Endodermal cell (in vitro differentiated cells): ENCODE results near the gene JUNB. TPM values are rescaled to one million over a fixed set of nuclear protein-coding genes. Genes with fewer than 3 reads are reported as not detected.
A peak's percentile ranks its signal among the peaks of the same experiment; 100 is the strongest.

ENCODE experiments used
- DNase-seq: peaks from one replicate; pipeline ENCODE4 v3.0.0-alpha.2; 2017
- H3K27ac ChIP-seq: 2 replicates; pipeline ENCODE4 v1.5.1; 2013; ENCODE audit warnings: mild to moderate bottlenecking, low read depth, low read length, moderate library complexity
- H3K27me3 ChIP-seq: 2 replicates; pipeline ENCODE4 v1.6.1; 2013; ENCODE audit warnings: mild to moderate bottlenecking, low read length, moderate library complexity; ENCODE audit not compliant: insufficient read depth, control insufficient read depth, poor library complexity, severe bottlenecking
- H3K36me3 ChIP-seq: 2 replicates; pipeline ENCODE4 v1.7.0; 2013; ENCODE audit warnings: mild to moderate bottlenecking, low read length, moderate library complexity; ENCODE audit not compliant: control insufficient read depth, insufficient read depth
- H3K4me1 ChIP-seq: one replicate; pipeline ENCODE4 v1.7.0; 2013; ENCODE audit warnings: low read length; ENCODE audit not compliant: control insufficient read depth, insufficient read depth
- H3K4me3 ChIP-seq: 2 replicates; pipeline ENCODE4 v1.5.1; 2013; ENCODE audit warnings: mild to moderate bottlenecking, low read length, moderate library complexity
- H3K9ac ChIP-seq: 2 replicates; pipeline ENCODE4 v1.6.1; 2013; ENCODE audit warnings: mild to moderate bottlenecking, low read length, moderate library complexity; ENCODE audit not compliant: poor library complexity, severe bottlenecking; ENCODE audit errors: extremely low read depth
- H3K9me3 ChIP-seq: 2 replicates; pipeline ENCODE4 v1.6.1; 2013; ENCODE audit warnings: mild to moderate bottlenecking, low read length, moderate library complexity; ENCODE audit not compliant: control insufficient read depth
- H3K27ac Mint-ChIP-seq: 2 replicates; pipeline ENCODE4 v1.8.0; 2020; ENCODE audit warnings: mixed read lengths
- H3K27me3 Mint-ChIP-seq: 2 replicates; pipeline ENCODE4 v1.8.0; 2021; ENCODE audit warnings: mild to moderate bottlenecking, mixed read lengths; ENCODE audit not compliant: insufficient read depth
- H3K36me3 Mint-ChIP-seq: 2 replicates; pipeline ENCODE4 v1.8.0; 2020; ENCODE audit warnings: low read depth, mixed read lengths
- H3K4me1 Mint-ChIP-seq: 2 replicates; pipeline ENCODE4 v1.8.0; 2020; ENCODE audit warnings: mixed read lengths
- H3K4me3 Mint-ChIP-seq: 2 replicates; pipeline ENCODE4 v1.8.0; 2020; ENCODE audit warnings: mild to moderate bottlenecking, moderate library complexity, mixed read lengths
- H3K9me3 Mint-ChIP-seq: 2 replicates; pipeline ENCODE4 v1.8.0; 2020; ENCODE audit warnings: mild to moderate bottlenecking, mixed read lengths
- WGBS, 2 experiments: methylation state at CpG; one replicate each; pipeline versions ENCODE4 v1.1.5 to v1.1.7; 2013; ENCODE audit warnings: missing lambda C conversion rate in 2 of 2, mixed read lengths in 1 of 2; ENCODE audit not compliant: insufficient coverage in 1 of 2, insufficient read length in 1 of 2; 5-methylcytosine and 5-hydroxymethylcytosine counted together
- total RNA-seq, 2 donors: library from RNA; stranded (reverse); fragmentation: NEBNext Ultra II Directional in 1 of 2; extraction: Animal tissue kit (Norgen Biotek cat#: 25700) in 1 of 2; gene quantifications; 2 replicates in 1 of 2; 3 replicates in 1 of 2; pipeline ENCODE4 v1.2.1, GENCODE V29; 2021
- TF ChIP-seq, protein P1 (sequence below): fragments of 200-600 bp; sonication (generic); conservative IDR thresholded peaks from 2 replicates; pipeline ENCODE4 v1.5.0; 2021; ENCODE audit warnings: antibody characterized with exemption, mild to moderate bottlenecking

The JUNB gene
- total RNA-seq, 2 donors from 2014 or later = 6.7 to 7.2 TPM

DNA sequence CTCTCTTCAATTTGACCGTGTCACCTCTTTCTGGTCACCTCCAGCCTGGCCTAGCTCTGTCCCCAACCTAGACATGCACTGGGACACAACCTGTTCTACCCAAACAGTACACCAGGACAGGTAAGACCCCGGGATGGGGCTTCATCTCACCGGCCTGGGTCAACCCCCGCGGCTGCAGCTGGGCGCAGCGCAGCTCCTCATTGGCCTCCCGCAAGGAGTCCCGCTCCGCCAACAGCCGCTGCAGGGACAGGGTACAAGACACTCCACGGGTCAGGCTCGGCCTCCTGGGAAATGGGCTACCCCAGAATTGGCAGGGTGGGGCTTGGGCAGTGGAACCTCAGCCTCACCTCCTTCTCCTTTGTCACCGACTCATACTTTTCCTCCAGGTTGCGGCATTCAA, 23.6 kb upstream of the JUNB start:
- H3K4me3 Mint-ChIP-seq = no peak overlapping the region
- no peaks in the 10 kb centered on the region for H3K27me3 Mint-ChIP-seq
- peaks cover 5% of the 10 kb centered on the region for H3K9me3 Mint-ChIP-seq
- H3K27ac Mint-ChIP-seq = no peak overlapping the region
- Histone ChIP-seq H3K27me3 (no peaks in the 10 kb centered on the region), H3K36me3 (peaks cover 10% of the 10 kb centered on the region), H3K4me3 (no peak overlapping the region), H3K27ac (no peak overlapping the region), H3K4me1 (no peaks in the 10 kb centered on the region), H3K9me3 (no peaks in the 10 kb centered on the region), H3K9ac (no peak overlapping the region)
- H3K36me3 Mint-ChIP-seq = peaks cover 55% of the 10 kb centered on the region
- WGBS, 2 experiments = 96% methylated on average over 8 to 15 of the region's 15 CpGs
- peaks cover 4% of the 10 kb centered on the region for H3K4me1 Mint-ChIP-seq
- DNase-seq = no peak
- TF ChIP-seq, protein P1, sequence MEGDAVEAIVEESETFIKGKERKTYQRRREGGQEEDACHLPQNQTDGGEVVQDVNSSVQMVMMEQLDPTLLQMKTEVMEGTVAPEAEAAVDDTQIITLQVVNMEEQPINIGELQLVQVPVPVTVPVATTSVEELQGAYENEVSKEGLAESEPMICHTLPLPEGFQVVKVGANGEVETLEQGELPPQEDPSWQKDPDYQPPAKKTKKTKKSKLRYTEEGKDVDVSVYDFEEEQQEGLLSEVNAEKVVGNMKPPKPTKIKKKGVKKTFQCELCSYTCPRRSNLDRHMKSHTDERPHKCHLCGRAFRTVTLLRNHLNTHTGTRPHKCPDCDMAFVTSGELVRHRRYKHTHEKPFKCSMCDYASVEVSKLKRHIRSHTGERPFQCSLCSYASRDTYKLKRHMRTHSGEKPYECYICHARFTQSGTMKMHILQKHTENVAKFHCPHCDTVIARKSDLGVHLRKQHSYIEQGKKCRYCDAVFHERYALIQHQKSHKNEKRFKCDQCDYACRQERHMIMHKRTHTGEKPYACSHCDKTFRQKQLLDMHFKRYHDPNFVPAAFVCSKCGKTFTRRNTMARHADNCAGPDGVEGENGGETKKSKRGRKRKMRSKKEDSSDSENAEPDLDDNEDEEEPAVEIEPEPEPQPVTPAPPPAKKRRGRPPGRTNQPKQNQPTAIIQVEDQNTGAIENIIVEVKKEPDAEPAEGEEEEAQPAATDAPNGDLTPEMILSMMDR = no peak

DNA sequence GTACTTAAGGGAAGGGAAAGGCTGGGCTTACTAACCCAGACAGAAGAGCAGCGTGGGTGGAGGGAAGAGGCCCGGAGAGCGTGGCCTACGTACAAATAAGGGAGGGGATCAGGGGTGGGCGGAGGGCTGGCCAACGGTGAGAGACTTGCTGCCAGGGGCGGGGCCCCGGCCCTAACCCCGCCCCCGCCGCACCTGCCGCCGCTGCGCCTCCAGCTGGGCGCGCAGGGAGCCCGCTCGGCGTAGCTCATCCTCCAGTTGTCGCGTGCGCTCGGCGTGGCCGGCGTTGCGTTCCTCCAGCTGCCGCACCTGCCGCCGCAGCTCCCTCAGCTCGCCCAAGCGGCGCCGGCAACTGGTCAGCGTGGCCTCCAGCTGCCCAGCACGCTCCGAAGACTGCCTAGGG, 21.6 kb upstream of the JUNB start:
- Mint-ChIP-seq H3K4me3 (no peak overlapping the region), H3K27ac (no peak overlapping the region), H3K9me3 (no peaks in the 10 kb centered on the region), H3K27me3 (no peaks in the 10 kb centered on the region), H3K4me1 (peaks cover 12% of the 10 kb centered on the region), H3K36me3 (peaks cover 50% of the 10 kb centered on the region)
- no peak overlapping the region for H3K9ac ChIP-seq
- H3K9me3 ChIP-seq = no peaks in the 10 kb centered on the region
- no peaks in the 10 kb centered on the region for H3K27me3 ChIP-seq
- no peaks in the 10 kb centered on the region for H3K4me1 ChIP-seq
- 17% methylated on average over 37 of the region's 37 CpGs; no CpG with 5 or more reads in 1 of the 2 experiments for WGBS, 2 experiments
- H3K4me3 ChIP-seq = no peak overlapping the region
- peak; percentile 91 for DNase-seq
- TF ChIP-seq, protein P1 = no peak
- H3K27ac ChIP-seq = no peak overlapping the region
- H3K36me3 ChIP-seq = peaks cover 2% of the 10 kb centered on the region

DNA sequence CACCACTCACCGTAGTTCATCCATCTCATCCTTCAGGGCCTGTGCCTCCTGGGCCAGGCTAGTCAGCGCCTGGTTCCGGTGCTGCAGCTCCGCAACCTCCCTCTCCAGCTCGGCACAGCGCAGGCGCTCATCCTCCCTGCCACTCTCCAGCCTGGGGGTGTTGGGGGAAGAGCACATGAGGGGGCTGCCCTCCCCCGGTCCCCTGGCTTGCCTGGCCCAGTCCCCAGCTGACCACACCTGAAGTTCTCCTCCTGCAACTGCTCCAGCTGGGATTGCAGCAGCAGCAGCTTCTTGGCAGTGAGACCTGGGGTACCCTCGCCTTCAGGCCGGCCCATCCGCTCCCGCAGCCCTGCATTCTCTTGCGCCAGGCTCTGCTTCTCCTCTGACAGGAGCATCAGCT, 20.4 kb upstream of the JUNB start:
- no peaks in the 10 kb centered on the region for H3K9me3 Mint-ChIP-seq
- Histone ChIP-seq H3K27ac (no peak overlapping the region), H3K9ac (no peak overlapping the region), H3K4me3 (no peak overlapping the region), H3K27me3 (no peaks in the 10 kb centered on the region), H3K36me3 (no peaks in the 10 kb centered on the region), H3K9me3 (no peaks in the 10 kb centered on the region), H3K4me1 (no peaks in the 10 kb centered on the region)
- H3K4me1 Mint-ChIP-seq = peaks cover 13% of the 10 kb centered on the region
- no peak for DNase-seq
- H3K4me3 Mint-ChIP-seq = no peak overlapping the region
- WGBS, 2 experiments = 90 to 95% methylated on average over 9 to 13 of the region's 13 CpGs
- no peaks in the 10 kb centered on the region for H3K27me3 Mint-ChIP-seq
- H3K27ac Mint-ChIP-seq = no peak overlapping the region
- peaks cover 42% of the 10 kb centered on the region for H3K36me3 Mint-ChIP-seq
- TF ChIP-seq, protein P1 = no peak
